NCI-H69 (cell line): Measurements from ENCODE around the gene SCNN1B.
"Not testable (repeated sequence)": the region's sequence is repeated elsewhere in the genome, so short reads cannot be mapped to it uniquely, and the experiment has no call there.

Source experiments
- DNase-seq: peaks from one replicate; lab custom pipeline; 2025; lab: John Stamatoyannopoulos, UW

The SCNN1B gene

DNA sequence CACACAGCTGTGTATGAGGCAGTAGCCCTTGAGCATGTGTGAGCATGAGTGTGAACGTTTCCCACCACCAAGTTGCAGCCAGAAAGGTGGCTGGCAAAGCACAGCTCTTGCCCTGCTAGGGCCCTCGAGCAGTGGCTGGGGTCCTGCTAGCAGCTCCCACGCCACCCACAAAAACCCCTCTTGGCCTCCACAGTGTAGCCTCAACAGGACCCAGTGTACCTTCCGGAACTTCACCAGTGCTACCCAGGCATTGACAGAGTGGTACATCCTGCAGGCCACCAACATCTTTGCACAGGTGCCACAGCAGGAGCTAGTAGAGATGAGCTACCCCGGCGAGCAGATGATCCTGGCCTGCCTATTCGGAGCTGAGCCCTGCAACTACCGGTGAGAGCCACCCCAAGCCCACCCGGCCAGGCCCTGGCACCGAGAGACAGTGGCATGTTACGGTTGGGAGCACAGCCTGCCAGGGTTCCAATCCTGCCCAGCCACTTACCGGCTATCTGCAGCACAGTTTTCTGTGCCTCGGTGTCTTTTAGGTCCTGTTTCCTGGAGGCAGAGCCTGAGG lies 53.1 kb downstream of the SCNN1B start:
- no peak for DNase-seq

DNA sequence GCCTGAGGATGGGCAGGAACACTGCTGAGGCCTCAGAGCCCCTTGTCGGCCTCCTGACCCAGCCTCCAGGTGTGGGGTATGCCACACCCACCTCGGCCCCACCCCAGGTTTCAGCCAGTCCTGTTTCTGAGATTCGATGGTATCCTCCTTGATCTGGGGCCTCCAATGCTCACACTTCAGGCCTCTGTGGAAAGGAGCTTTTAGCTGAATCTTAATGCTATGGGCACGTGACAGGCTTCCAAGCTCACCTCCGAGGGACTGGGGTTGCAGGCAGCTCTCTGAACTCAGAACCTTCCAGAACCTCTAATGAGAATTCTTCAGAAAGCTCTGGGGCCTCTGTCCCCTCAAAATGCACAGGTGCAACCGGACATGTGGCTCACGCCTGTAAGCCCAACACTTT lies 54.8 kb downstream of the SCNN1B start:
- no peak for DNase-seq

DNA sequence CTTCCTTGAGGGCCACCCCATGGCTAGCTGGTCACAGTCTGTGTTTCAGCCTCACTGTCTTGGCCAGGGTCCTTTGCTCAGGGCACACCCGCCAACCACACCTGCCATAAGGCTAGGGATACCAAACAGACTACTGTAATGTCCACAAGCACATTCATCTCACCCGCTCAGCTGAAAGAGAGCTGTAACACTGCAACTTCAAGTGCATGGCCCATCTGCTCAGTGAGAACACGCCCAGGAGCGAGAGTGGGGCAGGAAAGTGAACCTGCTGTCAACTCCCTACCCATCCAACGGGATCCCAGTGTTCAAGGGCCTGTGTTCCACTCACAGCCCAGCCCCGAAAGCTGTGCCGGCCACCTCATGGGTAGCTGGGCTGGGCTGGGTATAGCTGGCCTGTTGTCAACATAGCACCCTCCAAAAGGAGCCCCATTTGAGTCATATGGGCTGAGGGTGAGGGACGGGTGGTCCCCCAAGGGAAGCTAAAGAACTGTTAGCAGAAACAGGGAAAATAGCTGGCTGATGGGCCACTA lies 55.7 kb downstream of the SCNN1B start:
- DNase-seq: peak; percentile 31

DNA sequence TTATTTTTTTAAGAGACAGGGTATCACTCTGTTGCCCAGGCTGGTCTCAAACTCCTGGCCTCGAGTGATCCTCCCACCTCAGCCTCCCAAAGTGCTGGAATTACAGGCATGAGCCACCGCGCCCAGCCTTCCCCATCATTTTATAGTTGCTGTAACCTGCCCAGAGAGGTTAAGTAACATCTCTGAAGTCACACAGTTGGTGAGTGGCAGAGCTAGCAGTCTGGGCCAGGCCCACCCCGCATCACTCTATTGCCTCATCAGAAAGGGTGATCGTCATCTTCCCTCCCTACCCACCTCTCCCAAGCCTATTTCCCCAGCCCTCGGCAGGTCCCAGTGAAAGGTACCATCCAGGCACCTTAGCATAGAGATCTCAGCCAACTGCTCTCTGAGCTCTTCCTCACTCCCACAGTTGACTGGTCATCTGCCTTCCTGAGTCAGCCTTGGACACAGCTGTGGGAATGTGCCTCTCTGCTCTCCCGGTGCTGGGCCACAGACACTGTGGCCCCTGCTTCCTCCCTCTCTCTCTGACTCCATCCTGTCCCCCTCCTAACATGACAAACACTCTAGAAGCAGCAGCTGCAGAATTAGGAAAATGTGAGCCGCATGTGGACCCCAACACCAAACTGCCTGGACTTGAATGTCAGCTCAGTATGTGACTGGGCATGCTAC lies 57.1 kb downstream of the SCNN1B start:
- no peak for DNase-seq

- peak; percentile 88 for DNase-seq
Measured at GRCh38 chr16:23362460-23363317, 60.6 kb downstream of the SCNN1B start.

- DNase-seq: peak; percentile 37
Measured at GRCh38 chr16:23365602-23366240, 63.6 kb downstream of the SCNN1B start.

DNA sequence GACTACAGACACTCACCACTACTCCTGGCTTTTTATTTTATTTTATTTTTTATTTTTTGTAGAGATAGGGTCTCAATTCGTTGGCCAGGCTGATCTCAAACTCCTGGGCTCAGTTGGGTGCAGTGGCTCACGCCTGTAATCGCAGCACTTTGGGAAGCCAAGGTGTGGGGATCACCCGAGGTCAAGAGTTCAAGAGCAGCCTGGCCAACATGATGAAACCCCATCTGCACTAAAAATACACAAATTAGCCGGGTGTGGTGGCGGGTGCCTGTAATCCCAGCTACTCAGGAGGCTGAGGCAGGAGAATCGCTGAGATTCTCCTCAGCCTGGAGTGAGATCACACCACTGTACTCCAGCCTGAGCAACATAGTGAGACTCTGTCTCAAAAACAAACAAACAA lies 64.2 kb downstream of the SCNN1B start:
- not testable (repeated sequence) for DNase-seq

GRCh38 chr16:23367564-23367963 lies 65.5 kb downstream of the SCNN1B start:
- DNase-seq: no peak

DNA sequence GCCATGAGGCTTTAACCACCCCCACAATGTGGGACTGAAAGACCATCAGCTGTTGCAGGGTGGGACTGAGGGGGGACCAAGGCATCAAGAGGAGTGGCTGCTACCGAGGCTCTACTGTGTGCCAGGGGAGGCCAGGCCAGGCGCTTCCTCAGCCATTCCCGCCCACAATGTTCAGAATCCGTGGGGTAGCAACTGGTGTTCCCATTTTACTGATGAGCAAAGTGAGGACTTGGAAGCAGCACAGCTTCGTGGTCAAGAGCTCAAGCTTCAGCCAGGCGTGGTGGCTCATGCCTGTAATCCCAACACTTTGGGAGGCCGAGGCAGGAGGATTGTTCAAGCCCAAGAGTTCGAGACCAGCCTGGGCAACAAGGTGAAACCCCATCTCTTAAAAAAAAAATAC lies 65.9 kb downstream of the SCNN1B start:
- no peak for DNase-seq

GRCh38 chr16:23368469-23368868 lies 66.4 kb downstream of the SCNN1B start:
- no peak for DNase-seq

DNA sequence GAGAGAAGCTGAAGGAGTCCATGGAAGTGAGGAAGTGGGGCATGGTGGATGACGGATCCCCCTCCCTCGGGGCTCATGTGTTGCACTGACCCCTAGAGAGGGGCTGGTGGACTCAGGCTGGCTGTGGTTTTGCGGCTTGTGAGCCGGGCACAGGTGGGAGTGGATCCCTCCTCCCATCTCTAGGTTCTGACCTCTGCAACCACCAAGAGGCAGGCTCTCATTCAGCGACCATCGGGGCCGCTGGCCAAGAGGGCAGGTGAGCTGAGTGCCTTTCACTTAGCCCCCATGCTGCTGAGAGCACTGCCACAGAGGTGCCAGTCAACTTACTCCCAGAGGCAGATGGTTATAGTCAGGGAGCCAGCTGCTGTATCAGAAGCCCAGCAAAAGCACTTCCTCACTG lies 67.3 kb downstream of the SCNN1B start:
- DNase-seq: no peak

- DNase-seq: no peak
Measured at GRCh38 chr16:23371368-23371767, 69.3 kb downstream of the SCNN1B start.

DNA sequence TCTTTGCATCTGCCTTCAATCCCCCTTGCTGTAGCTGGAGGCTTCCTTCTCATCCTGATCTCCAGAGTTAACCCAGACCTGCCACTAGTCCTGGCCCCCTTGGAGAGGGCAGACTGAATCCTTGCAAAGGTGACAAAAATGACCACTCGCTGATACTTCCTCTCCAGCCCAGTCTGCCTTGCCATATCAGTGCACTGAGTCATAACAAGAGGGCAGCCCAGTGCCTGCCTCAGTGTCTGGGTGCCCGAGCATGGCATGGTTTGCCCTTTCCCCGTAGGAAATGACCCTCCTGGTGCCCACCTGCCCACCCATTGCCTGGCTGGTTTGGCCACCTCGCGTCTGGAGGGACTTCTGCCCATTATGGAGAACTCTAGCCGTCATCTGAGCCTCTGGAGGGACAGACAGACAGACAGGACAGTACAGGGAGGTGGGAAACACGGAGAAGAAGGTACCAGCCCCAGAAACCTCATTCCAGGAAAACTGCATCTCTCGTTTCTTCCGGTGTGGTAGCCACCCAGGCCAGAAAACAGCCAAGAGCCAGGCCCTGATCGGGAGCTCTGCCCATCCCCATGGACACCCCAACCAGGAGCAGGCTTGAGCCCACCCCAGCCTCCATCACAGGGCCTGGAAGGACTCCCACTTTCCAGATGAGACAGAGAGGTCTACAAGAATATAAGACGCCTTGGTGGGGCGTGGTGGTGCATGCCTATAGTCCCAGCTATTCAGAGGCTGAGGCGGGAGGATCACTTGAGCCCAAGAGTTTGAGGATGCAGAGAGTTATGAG lies 71.5 kb downstream of the SCNN1B start:
- no peak for DNase-seq

- DNase-seq: peak; percentile 36
Measured at GRCh38 chr16:23374721-23375510, 72.8 kb downstream of the SCNN1B start.

DNA sequence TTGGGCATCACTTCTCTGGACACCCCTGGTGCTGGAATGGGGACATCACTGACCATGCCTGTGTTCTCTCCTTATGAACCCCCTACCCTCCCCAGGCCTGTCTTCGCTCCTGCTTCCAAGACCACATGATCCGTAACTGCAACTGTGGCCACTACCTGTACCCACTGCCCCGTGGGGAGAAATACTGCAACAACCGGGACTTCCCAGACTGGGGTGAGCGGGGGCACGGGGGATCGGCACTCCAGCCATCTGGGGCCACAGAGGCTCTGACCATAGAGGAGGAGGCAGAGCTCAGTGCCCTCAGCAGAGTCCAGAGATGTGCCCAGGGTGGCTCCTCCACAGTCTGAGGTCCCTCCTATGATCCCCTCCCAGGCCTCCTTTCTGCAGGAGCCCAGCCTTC lies 73.5 kb downstream of the SCNN1B start:
- no peak for DNase-seq

- DNase-seq: no peak
Measured at GRCh38 chr16:23377071-23377931, 75.2 kb downstream of the SCNN1B start.

GRCh38 chr16:23378256-23378655 lies 76.2 kb downstream of the SCNN1B start:
- DNase-seq: no peak

GRCh38 chr16:23378921-23379320 lies 76.8 kb downstream of the SCNN1B start:
- DNase-seq: no peak

DNA sequence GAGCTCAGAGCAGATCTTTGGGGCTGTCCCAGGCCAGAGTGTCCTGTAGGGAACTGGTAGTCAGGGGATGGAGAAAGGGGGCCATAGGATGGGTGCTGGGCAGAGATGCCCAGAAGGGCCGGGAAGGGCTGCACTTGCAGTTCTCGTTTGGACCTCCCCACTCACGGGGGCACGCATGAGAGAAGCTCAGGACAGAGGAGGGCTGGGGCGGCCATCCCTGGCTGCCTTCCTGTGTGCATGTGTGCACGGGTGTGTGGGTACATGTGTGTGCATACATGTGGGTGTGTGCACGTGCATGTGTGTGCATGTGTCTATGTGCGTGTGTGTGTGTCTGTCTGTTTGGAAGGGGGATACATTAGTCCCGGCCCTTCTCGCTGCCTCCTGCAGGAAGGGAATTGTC lies 77.6 kb downstream of the SCNN1B start:
- no peak for DNase-seq

DNA sequence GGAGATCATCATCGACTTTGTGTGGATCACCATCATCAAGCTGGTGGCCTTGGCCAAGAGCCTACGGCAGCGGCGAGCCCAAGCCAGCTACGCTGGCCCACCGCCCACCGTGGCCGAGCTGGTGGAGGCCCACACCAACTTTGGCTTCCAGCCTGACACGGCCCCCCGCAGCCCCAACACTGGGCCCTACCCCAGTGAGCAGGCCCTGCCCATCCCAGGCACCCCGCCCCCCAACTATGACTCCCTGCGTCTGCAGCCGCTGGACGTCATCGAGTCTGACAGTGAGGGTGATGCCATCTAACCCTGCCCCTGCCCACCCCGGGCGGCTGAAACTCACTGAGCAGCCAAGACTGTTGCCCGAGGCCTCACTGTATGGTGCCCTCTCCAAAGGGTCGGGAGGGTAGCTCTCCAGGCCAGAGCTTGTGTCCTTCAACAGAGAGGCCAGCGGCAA lies 78.4 kb downstream of the SCNN1B start:
- no peak for DNase-seq
